Right renal pelvis (tissue), 4 donors: ENCODE measurements around the gene COL4A1. TPM values are rescaled to one million over a fixed set of nuclear protein-coding genes. Genes with fewer than 3 reads are reported as not detected.
"Not testable (repeated sequence)": the region's sequence is repeated elsewhere in the genome, so short reads cannot be mapped to it uniquely, and the experiment has no call there.

Source experiments
- DNase-seq, 4 donors: peaks; one replicate each; pipeline ENCODE4 v3.0.0-alpha.2; 2013; ENCODE audit warnings: low read depth in 4 of 4, low spot score in 3 of 4, missing footprints in 1 of 4
- polyA plus RNA-seq, 4 donors: library from polyadenylated mRNA; unstranded; fragments of 120-200 nt; gene quantifications; one replicate each; pipeline ENCODE4 v1.2.1, GENCODE V29; 2013; ENCODE audit not compliant: insufficient read length in 4 of 4

COL4A1 gene
- polyA plus RNA-seq, 4 donors: 619 to 679 (median 666) TPM

- DNase-seq: no peak
These were observed 19.4 kb upstream of the COL4A1 start for GRCh38 chr13:110326263-110326904.

- no peak for DNase-seq
These were observed 17.2 kb upstream of the COL4A1 start for GRCh38 chr13:110324026-110324749.

DNA sequence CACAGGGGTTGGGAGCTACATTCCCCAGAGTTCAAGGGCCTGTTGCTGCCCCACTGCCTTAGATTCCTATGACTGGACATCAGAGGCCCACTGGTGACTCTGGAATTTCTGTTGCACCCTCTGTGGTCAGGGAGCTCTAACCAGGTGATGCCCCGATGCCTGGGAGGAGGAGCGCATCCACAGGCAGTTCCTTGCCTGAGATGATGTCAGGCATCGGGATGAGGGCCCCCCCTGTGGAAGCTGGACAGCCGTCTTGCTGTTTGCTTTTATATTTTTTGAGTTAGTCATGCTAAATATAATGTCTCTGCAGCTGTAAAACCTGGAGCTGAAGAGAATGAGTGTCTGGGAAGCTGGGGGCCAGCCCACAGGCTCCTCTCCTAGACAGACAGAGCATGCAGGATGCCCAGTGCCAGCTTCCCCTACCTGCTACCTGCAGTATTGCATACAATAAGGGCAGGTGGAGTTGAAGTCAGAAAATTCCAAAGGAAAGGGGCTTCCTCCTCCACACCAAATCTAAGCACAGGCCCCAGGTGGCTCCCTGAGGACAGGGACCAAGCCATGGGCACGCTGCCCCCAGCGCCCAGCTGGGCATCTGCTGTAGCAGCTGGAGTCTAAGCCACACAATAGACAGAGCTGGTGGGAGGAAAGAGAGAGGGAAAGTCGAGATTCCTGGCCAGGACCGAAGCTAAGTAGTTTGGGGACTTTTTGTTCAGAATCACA is 16.4 kb upstream of the COL4A1 start:
- DNase-seq: no peak

DNA sequence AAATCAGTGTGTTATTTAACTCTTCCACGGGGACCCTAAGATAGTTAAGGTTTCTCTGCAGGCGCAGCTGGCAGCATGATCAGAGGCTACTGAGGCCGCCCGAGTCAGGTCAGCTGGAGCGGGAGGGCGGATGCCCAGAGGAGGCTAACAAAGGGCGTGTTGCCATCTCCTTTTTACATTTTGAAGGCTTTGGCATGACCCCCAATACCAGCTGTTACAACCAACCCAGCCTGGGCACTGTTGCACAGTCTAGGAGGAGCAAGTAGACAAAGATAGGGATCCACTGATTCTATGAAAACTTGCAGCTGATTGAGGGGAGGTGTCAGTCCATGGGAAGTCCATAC is 15.8 kb upstream of the COL4A1 start:
- DNase-seq: no peak

GRCh38 chr13:110322126-110322827 is 15.3 kb upstream of the COL4A1 start:
- DNase-seq: no peak

- not testable (repeated sequence) for DNase-seq
These were observed 14.6 kb upstream of the COL4A1 start for GRCh38 chr13:110321573-110321972.

GRCh38 chr13:110320645-110321044 is 13.7 kb upstream of the COL4A1 start:
- no peak for DNase-seq

DNA sequence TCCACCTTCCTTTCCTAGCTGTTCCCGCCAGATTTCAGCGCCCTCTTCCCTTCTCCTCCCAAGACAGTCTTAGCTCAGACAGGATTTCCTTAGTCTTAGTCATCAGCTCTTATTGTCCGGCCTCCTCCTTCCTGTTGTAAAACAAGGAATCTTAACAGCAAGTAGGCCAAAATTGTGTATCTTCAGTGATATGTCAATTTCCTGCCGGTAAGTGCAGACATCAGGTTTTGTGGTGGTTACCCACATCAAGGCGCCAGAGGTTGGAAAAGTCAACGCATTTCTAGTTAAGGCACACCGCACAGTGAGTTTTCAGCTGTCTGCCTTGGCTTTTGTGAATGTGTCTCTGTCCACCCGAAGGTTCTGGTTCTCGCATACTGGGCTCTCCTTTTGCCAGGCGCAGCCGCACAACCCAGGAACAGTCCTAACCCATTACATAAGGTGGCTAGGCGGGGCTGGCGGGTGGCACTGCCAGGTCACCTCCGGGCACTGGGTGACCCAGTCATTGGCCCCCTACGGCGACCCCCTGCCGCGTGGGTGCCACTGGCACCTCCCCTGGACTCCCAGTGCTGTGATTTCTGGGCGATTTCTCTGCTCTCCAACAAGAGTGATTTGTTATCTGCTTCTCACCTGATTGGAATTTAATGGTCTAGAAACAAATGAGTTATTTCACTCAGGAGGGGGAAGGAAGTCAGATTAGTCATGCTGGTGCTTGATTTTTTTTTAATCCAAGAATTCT is 13.0 kb upstream of the COL4A1 start:
- no peak for DNase-seq

DNA sequence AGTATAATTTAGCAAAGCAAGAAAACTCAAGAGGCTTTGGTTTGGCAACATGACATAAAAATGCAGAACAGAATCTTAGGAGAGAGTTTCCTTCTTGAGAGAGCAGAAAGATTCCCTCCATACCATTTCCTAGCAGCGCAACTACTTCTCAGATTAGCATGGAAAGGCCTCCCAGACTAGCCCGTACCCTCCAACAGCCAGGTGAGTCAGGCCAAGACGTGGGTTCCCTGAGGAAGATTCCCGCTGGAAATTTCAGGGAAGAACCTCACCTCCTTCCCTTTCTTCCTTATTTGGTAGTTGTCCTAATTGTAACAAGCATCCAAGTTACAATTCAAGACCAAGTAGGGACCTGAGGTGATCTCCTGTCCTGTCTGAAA is 12.4 kb upstream of the COL4A1 start:
- DNase-seq: no peak

GRCh38 chr13:110318920-110319319 is 12.0 kb upstream of the COL4A1 start:
- no peak for DNase-seq

DNA sequence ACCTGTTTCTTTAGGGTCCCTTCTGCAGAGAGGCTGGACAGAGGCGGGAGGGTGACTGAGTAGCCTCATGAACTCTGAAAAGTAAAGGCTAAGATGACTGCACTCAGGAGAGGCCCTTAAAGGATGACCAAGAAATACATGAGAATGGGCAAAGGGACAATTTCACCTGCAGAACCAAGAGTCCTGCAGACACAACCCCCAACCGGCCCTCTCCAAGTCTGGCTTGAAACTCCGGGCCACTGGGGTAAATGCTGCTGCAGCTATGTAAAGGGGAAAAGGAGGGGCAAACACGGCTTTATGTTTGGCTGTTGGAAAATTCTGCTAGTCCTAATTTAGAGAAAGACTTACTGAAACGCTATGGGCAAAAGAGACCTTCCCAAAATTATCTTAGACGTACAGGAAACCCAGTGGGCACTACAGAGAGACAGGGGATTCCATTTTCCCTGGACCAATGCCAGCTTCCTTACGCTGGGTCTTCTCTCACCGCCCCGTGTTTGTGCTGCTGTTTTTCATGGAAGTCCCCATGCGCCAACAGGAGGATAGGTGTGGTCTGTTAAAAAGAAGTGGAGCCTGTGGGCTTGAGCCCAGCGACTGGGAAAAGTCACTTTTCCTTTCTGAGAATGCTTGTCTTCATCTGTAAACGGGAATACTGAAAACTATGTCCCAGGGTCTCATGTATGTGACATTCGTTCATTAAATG is 10.7 kb upstream of the COL4A1 start:
- DNase-seq: no peak

GRCh38 chr13:110317093-110317492 is 10.1 kb upstream of the COL4A1 start:
- no peak for DNase-seq

GRCh38 chr13:110316196-110316595 is 9.2 kb upstream of the COL4A1 start:
- DNase-seq: no peak

DNA sequence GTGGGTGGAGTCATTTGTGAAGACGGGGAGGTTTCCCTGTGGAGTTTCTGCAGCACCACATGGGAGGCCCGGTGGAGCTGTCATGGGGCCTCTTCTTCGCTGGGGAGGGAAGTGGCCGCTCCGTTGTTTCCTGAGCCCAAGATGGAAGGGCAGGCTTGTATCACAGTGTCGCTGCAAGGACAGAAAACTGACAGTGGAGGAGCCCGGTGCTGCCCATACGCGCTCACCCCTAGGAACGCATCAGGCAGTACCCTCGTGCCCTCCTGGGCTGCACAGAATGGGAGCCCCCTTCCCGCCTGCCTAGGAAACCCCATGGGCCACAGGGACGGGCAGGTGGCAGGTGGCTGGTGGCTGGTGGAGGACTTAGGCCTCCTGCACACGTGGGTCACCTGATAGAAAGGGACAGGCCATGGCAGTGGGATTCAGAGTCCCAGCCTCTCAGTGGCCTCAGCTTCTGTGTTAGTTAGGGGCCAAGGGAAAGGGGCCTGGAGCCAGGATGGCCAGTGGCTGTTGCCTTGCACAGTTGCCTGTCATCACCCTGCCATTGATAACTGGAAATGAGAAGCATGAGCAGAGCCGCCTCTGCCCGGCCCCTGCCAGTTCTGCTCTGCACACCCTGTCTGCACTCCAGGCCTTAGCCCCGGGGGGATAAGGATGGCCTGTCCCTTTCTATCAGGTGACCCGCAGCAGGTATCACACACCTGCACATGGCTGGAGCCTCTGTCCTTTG is 7.7 kb upstream of the COL4A1 start:
- no peak for DNase-seq

GRCh38 chr13:110313733-110314132 is 6.8 kb upstream of the COL4A1 start:
- not testable (repeated sequence) for DNase-seq

DNA sequence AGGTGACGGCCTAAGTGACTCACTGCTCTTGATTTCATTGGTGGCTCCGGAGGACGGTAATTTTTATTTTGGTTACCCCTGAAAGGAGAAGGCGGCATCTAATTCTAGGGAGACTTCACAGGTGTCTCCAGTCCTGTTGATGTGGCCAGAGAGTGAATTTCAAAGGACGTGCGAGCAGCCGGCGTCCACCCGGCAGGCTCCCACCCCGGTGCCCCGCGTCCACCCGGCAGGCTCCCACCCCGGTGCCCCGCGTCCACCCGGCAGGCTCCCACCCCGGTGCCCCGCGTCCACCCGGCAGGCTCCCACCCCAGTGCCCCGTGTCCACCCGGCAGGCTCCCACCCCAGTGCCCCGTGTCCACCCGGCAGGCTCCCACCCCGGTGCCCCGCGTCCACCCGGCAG is 6.3 kb upstream of the COL4A1 start:
- not testable (repeated sequence) for DNase-seq

DNA sequence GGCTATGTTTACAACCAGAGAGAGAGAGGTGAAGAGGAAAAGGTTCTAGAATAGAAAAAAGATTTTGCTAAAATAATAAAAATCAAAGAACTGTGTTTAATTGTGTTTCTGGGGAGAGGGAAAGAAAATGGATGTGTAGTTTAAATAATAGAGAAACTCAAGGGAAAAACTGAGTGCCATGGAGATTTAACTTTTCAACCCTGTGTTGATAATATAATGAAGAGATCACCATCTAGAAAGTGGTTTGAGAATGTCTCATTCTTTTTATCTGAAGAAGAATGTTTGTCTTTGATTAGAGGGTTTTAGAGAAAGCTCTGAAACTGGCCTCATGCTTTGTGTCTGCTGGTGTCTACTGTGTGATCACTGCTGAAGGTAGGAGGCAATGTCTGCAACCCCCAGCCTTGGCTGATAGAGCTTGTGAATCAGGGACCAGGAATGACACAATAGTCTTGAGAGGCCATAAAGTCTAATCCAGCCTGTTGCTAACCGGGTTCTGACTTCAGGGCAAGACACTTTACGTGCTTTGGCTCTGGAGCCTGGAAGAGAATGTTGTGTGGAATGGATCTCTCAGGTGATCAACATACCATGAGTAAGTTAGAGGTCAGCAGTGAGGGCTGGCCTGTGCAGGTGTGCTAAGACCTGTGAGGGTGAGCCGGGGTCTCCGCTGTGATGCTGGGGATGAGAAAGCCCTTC is 5.5 kb upstream of the COL4A1 start:
- DNase-seq: no peak

DNA sequence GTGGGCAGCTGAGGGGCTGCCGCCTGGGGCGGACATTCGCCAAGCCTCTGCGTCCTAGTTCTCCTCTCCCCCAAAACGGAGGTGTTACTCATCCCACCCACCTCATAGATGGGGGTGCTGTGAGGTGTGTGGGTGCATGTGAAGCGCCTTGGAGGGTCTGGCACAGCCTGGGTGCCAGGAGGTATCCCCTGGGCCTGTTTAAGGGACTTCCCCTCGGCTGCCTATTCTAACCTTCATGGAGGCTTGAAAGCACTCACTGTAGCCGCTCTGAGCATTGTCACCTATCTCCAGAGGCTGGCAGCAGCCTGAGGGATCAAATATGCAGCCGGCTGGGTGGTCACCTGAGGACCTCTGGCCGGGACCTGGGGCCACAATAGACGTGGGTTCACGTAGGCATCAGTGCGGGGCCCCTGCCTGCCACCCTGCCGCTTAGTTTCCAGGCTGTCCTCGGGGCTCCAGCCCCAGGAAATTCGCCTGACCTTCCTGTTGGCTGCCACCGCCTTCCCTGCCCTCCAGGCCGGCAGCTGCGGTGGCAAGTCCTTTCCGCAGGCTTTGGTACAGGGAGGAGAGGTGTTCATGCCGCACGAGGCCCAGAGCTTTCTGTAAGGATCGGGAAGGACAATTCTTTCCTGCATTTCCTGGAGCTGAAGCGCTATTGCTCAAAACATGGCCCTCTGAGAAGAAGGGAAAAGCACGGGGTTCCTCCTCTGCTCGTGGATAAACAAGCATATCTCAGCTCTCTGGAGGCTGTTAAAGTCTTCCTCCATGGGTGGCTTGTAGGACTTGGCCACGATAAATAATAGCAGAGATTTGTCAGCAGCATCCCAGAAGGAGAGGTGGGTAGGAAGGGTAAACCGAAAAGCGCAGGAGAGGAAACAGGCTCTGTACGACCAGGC is 4.7 kb upstream of the COL4A1 start:
- DNase-seq: no peak
